HG02610 (cell line): ENCODE data around the gene NFKBIE.
"Not testable (repeated sequence)": the region's sequence is repeated elsewhere in the genome, so short reads cannot be mapped to it uniquely, and the experiment has no call there.

Experiments
- ATAC-seq: cut with Tn5 transposase; IDR thresholded peaks from one replicate; pipeline ENCODE4 v1.9.1; 2021; ENCODE audit warnings: mild to moderate bottlenecking, moderate library complexity; ENCODE audit not compliant: unreplicated experiment

Gene NFKBIE

GRCh38 chr6:44247338-44248302, 17.7 kb downstream of the NFKBIE start:
- ATAC-seq: peak; percentile 25

- peak; percentile 57 for ATAC-seq
These were observed 18.6 kb downstream of the NFKBIE start, which contains the start of gene HSP90AB1 for GRCh38 chr6:44246663-44247337. TSS of gene HSP90AB1 (plus strand) at chr6:44247101. CDS start at chr6:44248630, 1,529 bp downstream.

DNA sequence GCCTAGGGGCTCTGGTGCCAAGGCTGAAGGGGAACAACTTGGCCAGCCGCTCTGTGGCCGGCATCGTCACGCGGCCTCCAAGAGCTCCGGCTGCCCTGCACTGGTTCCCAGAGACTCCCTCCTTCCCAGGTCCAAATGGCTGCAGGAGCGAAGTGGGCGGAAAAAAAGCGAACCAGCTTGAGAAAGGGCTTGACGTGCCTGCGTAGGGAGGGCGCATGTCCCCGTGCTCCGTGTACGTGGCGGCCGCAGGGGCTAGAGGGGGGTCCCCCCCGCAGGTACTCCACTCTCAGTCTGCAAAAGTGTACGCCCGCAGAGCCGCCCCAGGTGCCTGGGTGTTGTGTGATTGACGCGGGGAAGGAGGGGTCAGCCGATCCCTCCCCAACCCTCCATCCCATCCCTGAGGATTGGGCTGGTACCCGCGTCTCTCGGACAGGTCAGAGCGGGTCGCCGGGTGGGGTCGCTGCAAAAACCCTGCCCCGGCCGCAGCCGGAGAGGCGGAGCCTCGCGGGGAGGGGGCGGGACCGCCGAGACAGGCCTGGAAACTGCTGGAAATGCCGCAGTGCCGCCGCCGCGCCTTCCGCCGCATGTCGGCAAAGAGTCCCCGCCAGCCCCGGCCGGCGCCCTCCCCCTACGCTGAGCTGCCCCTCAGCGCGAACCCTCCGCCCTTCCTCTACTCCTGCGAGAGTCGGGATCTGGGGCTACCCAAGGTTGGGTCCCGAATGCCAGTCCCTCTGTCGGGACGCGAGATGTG, 19.3 kb downstream of the NFKBIE start:
- peak; percentile 47 for ATAC-seq

GRCh38 chr6:44245391-44245911, 19.9 kb downstream of the NFKBIE start:
- ATAC-seq: no peak

- ATAC-seq: no peak
These were observed 22.0 kb downstream of the NFKBIE start for GRCh38 chr6:44243345-44243744.

GRCh38 chr6:44238687-44239350, 26.5 kb downstream of the NFKBIE start:
- ATAC-seq: no peak

DNA sequence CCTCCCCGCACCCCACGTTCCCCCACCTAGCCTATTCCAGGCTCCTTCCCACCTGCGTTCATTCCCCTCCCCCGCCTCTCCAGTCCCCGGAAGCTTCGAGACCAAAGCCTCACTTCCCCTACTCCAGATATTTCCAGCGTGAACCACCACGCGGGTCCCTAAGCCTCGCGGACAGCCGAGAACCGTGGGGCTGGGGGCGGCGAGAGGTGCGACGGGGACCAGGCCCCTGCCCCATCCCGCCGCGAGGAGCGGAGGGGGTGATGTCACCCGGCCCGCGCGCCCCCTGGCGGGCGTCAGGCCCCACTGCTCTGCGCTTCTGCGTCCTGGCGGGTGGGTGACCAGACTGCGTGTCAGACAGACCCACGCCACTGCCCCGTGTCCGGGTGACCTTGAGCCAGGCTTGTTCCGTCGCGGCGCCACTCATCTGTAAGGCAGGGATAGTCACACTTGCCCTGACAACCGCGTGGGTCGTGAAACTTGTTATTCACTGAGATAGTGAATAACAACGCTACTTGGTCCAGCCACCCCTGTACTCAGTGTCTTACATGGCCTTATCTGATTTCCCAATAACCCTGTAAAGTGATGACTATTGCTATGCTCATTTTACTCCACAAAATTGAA, 27.4 kb downstream of the NFKBIE start:
- ATAC-seq: peak; percentile 84

- peak; percentile 59 for ATAC-seq
These were observed 28.1 kb downstream of the NFKBIE start for GRCh38 chr6:44237021-44237812.

GRCh38 chr6:44235891-44236516, 29.3 kb downstream of the NFKBIE start:
- ATAC-seq: no peak

GRCh38 chr6:44235269-44235668, 30.1 kb downstream of the NFKBIE start:
- ATAC-seq: no peak

DNA sequence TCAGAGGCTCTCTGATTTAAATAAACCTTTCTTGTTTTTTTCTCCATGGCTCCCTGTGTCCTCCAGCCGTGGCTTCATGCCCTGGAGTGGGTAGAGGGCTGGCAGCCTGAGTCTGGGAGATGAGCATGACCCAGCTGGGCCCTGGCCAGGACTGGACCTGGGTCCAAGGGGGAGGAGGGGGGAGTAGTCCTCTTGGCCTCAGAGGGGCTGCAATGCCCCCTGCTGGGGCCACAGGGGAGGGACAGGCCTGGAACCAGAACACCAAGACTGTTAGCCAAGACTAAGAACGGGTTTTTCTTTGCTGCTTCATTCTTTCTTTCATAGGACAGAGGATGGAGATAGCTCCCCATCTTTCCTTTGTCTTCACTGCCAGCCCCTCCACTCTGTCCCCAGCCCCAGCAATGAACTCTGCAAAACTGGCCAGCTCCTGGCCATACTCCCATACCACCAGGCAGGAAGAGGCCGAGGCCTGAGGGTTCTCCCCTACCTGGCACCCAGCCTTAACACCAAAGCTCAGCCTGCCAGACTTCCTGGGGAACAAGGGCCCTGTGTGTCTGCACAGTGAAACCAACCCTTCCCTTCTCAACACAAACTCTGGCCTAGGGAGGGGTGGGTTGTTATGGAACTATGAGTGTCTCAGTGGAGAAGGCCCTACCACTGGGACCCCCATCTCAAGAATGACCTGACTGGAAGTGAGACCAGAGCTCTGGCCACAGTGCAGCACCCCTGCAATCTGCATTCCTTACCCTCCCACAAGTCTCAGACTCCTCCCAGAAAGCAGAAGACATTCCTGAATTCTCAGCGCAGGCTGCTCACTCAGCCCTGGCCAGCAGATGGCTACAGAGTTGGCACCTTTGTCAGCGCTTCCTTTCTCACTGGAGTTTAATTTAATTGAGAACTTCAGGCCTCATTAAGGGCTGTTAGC, 31.0 kb downstream of the NFKBIE start:
- ATAC-seq: no peak

GRCh38 chr6:44233567-44234100, 31.7 kb downstream of the NFKBIE start:
- no peak for ATAC-seq

DNA sequence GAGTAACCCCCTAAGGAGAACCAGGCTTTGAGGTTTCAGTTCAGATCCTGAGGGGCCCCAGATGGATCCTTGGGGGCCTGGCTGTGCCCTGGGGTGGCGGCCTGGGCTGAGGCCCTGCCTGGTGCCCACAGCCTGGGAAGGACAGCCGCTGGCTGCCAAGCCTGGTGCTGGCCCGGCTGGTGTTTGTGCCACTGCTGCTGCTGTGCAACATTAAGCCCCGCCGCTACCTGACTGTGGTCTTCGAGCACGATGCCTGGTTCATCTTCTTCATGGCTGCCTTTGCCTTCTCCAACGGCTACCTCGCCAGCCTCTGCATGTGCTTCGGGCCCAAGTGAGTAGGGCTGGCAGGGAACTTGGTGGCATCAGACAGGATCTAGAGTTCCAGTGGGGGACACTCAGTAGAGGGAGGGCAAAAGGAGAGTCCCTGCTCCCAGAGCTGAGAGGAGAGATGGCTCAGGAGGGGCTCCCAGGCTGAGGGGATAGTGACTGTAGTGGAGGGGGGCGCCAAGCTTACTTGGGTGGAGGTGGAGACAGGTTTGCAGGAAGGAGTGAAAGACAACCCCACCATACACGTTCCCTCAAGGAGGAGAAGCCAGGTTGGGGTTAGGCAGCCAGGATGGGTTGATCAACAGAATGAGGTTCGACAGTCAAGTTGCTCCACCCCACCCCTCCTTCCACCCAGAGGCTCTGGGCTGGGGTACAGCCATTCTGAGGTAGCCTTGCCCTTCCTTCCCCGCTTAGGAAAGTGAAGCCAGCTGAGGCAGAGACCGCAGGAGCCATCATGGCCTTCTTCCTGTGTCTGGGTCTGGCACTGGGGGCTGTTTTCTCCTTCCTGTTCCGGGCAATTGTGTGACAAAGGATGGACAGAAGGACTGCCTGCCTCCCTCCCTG, 32.4 kb downstream of the NFKBIE start:
- no peak for ATAC-seq

- ATAC-seq: not testable (repeated sequence)
These were observed 33.9 kb downstream of the NFKBIE start for GRCh38 chr6:44231426-44231825.

GRCh38 chr6:44230034-44230675, 35.2 kb downstream of the NFKBIE start:
- no peak for ATAC-seq
